Measurements from ENCODE around the gene TLCD1.

TLCD1 gene

DNA sequence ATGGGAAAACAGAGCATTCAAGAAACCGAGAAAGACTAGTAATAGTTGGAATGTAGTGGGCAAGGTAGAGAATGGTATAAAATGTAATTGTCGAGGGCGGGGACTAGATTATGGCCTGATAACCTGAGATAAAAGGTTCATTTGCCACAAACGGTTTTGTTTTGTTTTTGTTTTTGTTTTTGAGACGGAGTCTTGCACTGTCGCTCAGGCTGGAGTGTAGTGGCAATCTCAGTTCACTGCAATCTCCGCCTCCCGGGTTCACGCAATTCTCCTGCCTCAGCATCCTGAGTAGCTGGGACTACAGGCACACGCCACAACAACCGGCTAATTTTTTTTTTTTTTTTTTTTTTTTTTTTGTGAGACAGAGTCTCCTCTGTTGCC lies 3.9 kb upstream of the TLCD1 start:
- ChIA-PET CTCF (interaction anchor here (0.8 kb wide), 1 partner anchor 1724 kb away, joined by 3 read pairs; no protein-coding TSS in a partner anchor), POLR2A (ENCODE audit: low non-redundant PET) (interaction anchor here (0.7 kb wide), 1 partner anchor 202 kb away, joined by 7 read pairs; no protein-coding TSS in a partner anchor)
- H3K27ac ChIP-seq: peak overlapping the region; percentile 99
- TF ChIP-seq, protein P1, sequence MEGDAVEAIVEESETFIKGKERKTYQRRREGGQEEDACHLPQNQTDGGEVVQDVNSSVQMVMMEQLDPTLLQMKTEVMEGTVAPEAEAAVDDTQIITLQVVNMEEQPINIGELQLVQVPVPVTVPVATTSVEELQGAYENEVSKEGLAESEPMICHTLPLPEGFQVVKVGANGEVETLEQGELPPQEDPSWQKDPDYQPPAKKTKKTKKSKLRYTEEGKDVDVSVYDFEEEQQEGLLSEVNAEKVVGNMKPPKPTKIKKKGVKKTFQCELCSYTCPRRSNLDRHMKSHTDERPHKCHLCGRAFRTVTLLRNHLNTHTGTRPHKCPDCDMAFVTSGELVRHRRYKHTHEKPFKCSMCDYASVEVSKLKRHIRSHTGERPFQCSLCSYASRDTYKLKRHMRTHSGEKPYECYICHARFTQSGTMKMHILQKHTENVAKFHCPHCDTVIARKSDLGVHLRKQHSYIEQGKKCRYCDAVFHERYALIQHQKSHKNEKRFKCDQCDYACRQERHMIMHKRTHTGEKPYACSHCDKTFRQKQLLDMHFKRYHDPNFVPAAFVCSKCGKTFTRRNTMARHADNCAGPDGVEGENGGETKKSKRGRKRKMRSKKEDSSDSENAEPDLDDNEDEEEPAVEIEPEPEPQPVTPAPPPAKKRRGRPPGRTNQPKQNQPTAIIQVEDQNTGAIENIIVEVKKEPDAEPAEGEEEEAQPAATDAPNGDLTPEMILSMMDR (conservative IDR thresholded peaks at IDR 0.05; ENCODE audit: low read depth): no peak
- no peak for DNase-seq (ENCODE audit: low spot score)

DNA sequence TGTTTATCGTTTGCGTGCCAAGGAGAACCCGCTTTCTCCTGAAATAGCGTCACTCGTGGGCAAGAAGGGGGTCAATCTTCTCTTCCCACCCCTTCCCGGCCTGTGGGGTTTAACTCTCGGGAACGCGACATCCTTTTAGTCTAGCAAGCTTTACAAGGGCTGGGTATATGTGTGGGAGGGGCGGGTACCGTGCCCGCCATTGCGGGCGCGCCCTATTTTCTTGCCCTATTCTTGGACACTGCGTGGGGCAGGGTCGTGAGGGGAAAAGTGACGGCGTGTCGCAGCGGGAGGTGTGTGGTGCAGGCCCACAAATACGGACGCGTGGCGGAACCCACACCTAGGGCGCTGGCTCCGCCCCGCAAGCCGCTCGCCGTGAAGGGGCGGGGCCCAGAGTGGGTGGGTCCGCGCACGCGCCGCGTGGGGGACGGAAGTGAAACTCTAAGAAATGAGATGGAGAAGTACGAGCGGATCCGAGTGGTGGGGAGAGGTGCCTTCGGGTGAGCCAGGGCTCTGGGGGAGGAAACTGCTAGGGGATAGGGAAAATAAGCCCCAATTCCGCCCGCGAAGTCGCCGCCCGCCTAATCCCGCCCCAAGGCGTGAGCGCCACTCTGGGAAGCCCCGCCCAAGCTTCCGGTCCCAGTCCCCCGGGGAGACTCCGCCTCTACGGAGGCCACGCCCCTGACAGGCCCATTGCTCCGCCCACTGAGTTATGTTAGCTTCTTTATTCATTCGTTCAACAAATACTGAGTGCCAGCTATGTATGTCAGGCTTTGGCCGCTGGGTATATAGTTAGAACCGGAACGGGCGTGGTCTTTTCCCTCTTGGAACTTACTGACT lies 2.5 kb upstream of the TLCD1 start, which contains the start of gene NEK8:
TSS of gene NEK8 (plus strand) at position 425 of the 837 bp plus-strand sequence. CDS start at position 451, 26 bp downstream.
- TF ChIP-seq, protein P1 (conservative IDR thresholded peaks at IDR 0.05; ENCODE audit: low read depth): no peak
- H3K27ac ChIP-seq: peak within 1 kb of the TSS; percentile 99
- CTCF ChIA-PET: interaction anchor here (0.6 to 5.6 kb wide), 2 partner anchors 19 to 22 kb away, joined by 5 to 249 read pairs; partner anchors contain the start of gene TRAF4
- POLR2A ChIA-PET (ENCODE audit: low non-redundant PET): interaction anchor here (2.4 to 5.5 kb wide), 3 partner anchors 16 to 24 kb away, joined by 12 to 95 read pairs (median 22); partner anchors contain the start of gene TRAF4
- DNase-seq (ENCODE audit: low spot score): peak; percentile 95

DNA sequence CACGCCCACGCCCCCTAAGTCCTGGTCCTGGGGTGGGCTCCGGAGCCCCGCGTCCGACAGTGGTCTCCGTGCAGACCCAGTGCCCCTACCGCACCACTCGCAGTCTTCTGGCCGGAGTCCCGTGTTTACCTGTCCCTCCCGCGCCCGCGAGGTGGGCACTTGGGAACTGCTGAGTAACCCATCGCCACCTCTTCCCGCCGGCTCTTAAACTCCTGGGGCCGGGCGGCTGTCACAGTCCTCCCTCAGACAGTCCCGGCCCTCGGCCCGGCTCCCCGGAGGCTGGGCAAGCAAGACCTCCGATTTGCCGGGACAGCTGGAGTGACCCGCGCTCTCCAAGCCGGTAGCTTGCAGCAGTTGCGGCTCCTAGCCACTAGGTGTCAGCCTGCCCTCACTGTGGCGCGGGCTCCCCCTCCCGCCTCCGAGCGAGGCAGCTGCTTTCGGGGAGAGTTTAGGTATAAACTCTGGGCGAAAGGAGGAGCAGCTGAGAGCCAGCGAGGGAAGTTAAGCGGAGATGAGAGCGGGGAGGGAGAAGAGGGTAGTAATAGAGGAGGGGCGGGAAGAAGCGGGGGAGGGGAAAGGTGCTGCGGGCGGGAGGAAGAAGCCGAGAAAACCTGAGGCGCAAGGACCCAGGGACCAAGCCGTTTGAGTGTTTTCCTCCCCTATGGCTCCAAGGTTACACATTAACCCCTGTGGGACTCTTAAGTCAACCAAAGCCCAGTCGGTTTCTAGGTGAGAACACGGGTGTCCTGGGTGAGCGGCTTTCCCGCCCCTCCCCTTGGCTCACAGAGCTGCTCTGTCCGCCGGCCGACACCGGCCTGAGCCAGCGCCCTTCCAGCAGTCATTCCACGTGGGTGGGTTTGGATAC lies 826 bp upstream of the TLCD1 start:
- ChIA-PET POLR2A (ENCODE audit: low non-redundant PET) (interaction anchor here (0.5 to 5.5 kb wide), 10 partner anchors 17 to 225 kb away, joined by 3 to 95 read pairs (median 5); partner anchors contain the start of genes PHF12 and TRAF4), CTCF (interaction anchor here (0.5 to 5.6 kb wide), 29 partner anchors 8 to 385 kb away, joined by 3 to 249 read pairs (median 4); partner anchors contain the start of genes FLOT2, PHF12 and TRAF4)
- DNase-seq (ENCODE audit: low spot score): peak; percentile 82
- H3K27ac ChIP-seq: peak overlapping the region; percentile 99
- TF ChIP-seq, protein P1 (conservative IDR thresholded peaks at IDR 0.05; ENCODE audit: low read depth): peak; percentile 99

DNA sequence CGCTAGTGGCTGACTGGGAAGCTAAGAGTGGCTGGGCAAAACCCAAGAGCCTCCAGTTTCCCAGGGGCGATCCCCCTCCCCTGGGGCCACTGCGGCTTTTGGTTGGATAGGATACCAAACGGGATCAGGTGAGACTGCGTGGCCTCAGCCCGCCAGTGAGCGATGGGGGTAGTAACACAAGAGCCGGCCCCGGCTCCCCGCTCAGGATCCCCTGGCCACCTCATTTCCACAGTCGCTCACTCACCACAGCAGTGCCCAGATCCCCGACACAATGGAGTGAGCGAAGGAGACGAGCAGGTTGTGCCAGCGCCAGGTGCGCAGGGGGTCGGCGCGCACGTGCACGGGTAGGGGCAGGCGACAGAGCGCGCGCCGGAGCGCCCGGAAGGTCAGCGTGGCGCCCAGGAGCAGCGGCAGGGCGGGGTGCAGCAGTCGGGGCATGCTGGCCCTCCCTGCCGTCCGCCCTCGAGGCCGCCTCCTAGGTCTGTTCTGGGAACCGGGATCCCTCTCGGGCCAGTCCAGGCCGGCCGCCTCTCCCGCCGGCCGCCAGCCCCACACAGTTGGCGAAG lies 290 bp downstream of the TLCD1 start:
- POLR2A ChIA-PET (ENCODE audit: low non-redundant PET): interaction anchor here (0.5 to 5.5 kb wide), 4 partner anchors 11 to 31 kb away, joined by 3 to 95 read pairs (median 14); partner anchors contain the start of gene TRAF4

DNA sequence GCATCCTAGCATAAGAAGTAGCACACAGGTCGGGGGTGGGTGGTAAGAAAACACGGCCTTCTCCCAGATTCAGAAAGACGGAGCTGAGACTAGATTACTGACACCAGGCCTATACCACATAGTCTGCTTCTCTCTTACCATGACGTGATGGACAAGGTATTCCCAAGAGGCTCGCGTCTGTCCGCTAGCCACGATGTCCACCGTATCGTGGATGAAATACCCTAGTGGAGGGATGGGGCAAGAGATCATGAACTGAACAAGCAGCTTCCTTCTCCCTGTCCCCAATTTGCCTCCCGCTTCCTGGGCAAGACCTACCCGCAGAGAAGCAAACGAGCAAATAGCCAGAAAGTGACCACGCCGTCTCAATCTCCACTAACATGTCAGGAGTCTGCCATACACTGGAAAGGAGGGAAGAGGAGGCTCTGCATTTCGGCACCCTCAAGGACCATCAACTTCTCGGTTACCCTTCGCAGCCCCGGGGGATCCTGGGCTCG lies 820 bp downstream of the TLCD1 start:
- TF ChIP-seq, protein P1 (conservative IDR thresholded peaks at IDR 0.05; ENCODE audit: low read depth): no peak
- peak overlapping the region; percentile 99 for H3K27ac ChIP-seq
- no peak for DNase-seq (ENCODE audit: low spot score)
- ChIA-PET POLR2A (ENCODE audit: low non-redundant PET) (interaction anchor here (0.8 to 5.5 kb wide), 2 partner anchors 10 to 19 kb away, joined by 3 to 95 read pairs; partner anchors contain the start of gene TRAF4), CTCF (interaction anchor here (0.6 to 5.6 kb wide), 3 partner anchors 23 to 1408 kb away, joined by 3 to 249 read pairs (median 3); partner anchors contain the start of gene TRAF4)

More for the DNA sequence above, 290 bp downstream of the TLCD1 start:
- DNase-seq (ENCODE audit: low spot score): peak; percentile 48
- TF ChIP-seq, protein P1 (conservative IDR thresholded peaks at IDR 0.05; ENCODE audit: low read depth): no peak
- H3K27ac ChIP-seq: peak overlapping the region; percentile 99
- CTCF ChIA-PET: interaction anchor here (0.6 to 5.6 kb wide), 8 partner anchors 22 to 1407 kb away, joined by 3 to 249 read pairs (median 6); partner anchors contain the start of genes PHF12 and TRAF4
